Brain microvascular endothelial cell (primary cell): ENCODE results near the gene EFCAB5.
"Not testable (repeated sequence)": the region's sequence is repeated elsewhere in the genome, so short reads cannot be mapped to it uniquely, and the experiment has no call there.

Experiments used
- DNase-seq: peaks from one replicate; pipeline ENCODE4 v3.0.0-alpha.2; 2020
- H3K27ac ChIP-seq: fragments of 250-450 bp; sonication (Bioruptor Pico); 2 replicates; pipeline ENCODE4 v1.5.1; 2020; ENCODE audit warnings: mild to moderate bottlenecking, moderate library complexity
- H3K27me3 ChIP-seq: fragments of 250-450 bp; sonication (Bioruptor Pico); replicated peaks from 2 replicates; pipeline ENCODE4 v1.5.1; 2020; ENCODE audit warnings: mild to moderate bottlenecking
- H3K36me3 ChIP-seq: fragments of 250-450 bp; sonication (Bioruptor Pico); replicated peaks from 2 replicates; pipeline ENCODE4 v1.5.1; 2020; ENCODE audit warnings: mild to moderate bottlenecking
- H3K4me3 ChIP-seq: 2 replicates; pipeline ENCODE4 v1.5.1; 2011; ENCODE audit warnings: low read depth, mild to moderate bottlenecking, control low read depth, low read length, moderate library complexity
- CTCF ChIP-seq: IDR thresholded peaks from 2 replicates; pipeline ENCODE4 v1.5.1; 2011; ENCODE audit warnings: low read depth, mild to moderate bottlenecking, moderate library complexity, low read length, control low read depth, inconsistent platforms; ENCODE audit errors: missing control alignments
- in situ Hi-C: cut with HindIII; loops from 2 replicates; pipeline ENCODE4 v1.10.0; 2017; ENCODE audit warnings: low sequenced_read_pairs, low pct_ligation_motif_present

The EFCAB5 gene

GRCh38 chr17:30027676-30028075, 86.2 kb downstream of the EFCAB5 start:
- no peak for DNase-seq
- H3K27ac ChIP-seq = no peak overlapping the region
- no peak for TF ChIP-seq CTCF
- in situ Hi-C loops = no loop called here
- no peak overlapping the region for H3K4me3 ChIP-seq
- H3K27me3 ChIP-seq = no peaks in the 10 kb centered on the region
- no peaks in the 10 kb centered on the region for H3K36me3 ChIP-seq

- Histone ChIP-seq H3K4me3 (no peak overlapping the region), H3K36me3 (no peaks in the 10 kb centered on the region), H3K27ac (no peak overlapping the region), H3K27me3 (no peaks in the 10 kb centered on the region)
- no peak for DNase-seq
- in situ Hi-C loops = no loop called here
- TF ChIP-seq CTCF = no peak
Observed at GRCh38 chr17:30031214-30031869, 89.9 kb downstream of the EFCAB5 start.

GRCh38 chr17:30035369-30035768, 93.9 kb downstream of the EFCAB5 start:
- H3K36me3 ChIP-seq = no peaks in the 10 kb centered on the region
- DNase-seq = no peak
- H3K27ac ChIP-seq = no peak overlapping the region
- no peaks in the 10 kb centered on the region for H3K27me3 ChIP-seq
- H3K4me3 ChIP-seq = no peak overlapping the region
- in situ Hi-C loops = no loop called here
- no peak for TF ChIP-seq CTCF

- H3K4me3 ChIP-seq, H3K27me3 ChIP-seq, H3K36me3 ChIP-seq, in situ Hi-C loops: not testable (repeated sequence)
- DNase-seq = peak; percentile 17
- peak overlapping the region; percentile 27 for H3K27ac ChIP-seq
Observed at GRCh38 chr17:30040719-30041518, 99.5 kb downstream of the EFCAB5 start.

- no peak for TF ChIP-seq CTCF
- no peak for DNase-seq
- H3K27ac ChIP-seq = no peak overlapping the region
- no peaks in the 10 kb centered on the region for H3K27me3 ChIP-seq
- H3K4me3 ChIP-seq = no peak overlapping the region
- in situ Hi-C loops = no loop called here
- no peaks in the 10 kb centered on the region for H3K36me3 ChIP-seq
Observed at GRCh38 chr17:30041551-30041950, 100.1 kb downstream of the EFCAB5 start.

GRCh38 chr17:30062372-30062771, 120.9 kb downstream of the EFCAB5 start:
- no peak overlapping the region for H3K4me3 ChIP-seq
- TF ChIP-seq CTCF = no peak
- no peaks in the 10 kb centered on the region for H3K27me3 ChIP-seq
- no peaks in the 10 kb centered on the region for H3K36me3 ChIP-seq
- in situ Hi-C loops = no loop called here
- no peak overlapping the region for H3K27ac ChIP-seq
- no peak for DNase-seq
